GM21737 (cell line): ENCODE measurements around the gene NPAS3.

Experiments used
- ATAC-seq: cut with Tn5 transposase; IDR thresholded peaks from one replicate; pipeline ENCODE4 v1.9.1; 2021; ENCODE audit warnings: mild to moderate bottlenecking, moderate library complexity; ENCODE audit not compliant: unreplicated experiment

The NPAS3 gene

DNA sequence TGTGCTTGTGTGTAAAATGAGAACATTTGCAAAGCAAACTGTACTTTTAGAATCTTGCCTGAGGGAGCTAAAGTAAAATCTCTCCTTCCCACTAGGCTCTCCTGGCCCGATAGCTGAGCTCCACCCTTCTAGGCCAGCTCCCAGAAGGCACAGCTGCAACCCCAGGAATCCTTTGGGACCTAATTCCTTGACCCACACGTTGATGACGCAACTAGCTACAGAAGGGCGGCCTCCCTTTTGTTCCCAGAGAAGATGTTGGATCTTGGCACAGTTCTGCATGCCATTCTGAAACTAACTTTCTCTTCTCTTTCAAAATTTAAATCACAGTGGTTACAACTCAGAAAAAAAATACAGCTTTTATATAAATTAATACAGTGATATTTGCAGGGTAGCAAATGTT, 744.1 kb downstream of the NPAS3 start:
- ATAC-seq = no peak

DNA sequence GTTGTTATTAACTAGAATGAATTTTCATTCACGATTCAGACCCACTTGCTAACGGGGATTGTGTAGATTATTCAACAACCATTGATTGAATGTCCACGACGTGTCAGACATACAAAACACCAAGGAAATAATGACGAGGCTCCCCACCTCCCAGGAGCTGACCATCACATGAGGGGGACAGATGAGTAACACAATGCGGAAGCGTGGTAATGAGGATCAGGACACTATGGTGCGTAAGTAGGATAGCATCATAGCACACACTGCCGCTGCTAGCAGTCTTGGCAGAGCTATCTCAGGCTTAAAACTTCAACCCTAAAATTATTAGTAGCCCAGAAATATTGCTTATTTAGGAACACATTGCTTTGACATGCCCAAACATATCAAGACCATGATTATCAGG, 746.3 kb downstream of the NPAS3 start:
- no peak for ATAC-seq

- ATAC-seq = no peak
These were observed 747.0 kb downstream of the NPAS3 start for GRCh38 chr14:33685698-33686097.

GRCh38 chr14:33686218-33686617, 747.5 kb downstream of the NPAS3 start:
- no peak for ATAC-seq

DNA sequence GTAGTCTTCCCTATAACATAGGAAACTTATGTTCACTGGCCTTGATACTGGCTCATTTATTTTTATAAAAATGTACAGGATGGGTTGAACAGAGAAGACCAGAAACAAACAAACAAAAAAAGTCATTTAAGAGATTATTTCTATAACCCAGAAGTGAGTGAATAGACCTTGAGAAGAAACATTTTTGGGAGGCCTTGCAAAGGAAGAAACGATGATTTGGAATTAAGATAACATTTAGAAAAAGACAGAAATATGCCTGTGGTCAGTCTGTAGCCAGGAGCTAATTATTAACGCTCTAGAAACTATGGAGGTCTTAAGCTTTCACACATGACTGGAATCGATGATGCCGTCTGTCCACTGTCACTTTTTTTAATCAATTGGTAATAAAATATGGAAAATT, 748.2 kb downstream of the NPAS3 start:
- ATAC-seq = no peak

DNA sequence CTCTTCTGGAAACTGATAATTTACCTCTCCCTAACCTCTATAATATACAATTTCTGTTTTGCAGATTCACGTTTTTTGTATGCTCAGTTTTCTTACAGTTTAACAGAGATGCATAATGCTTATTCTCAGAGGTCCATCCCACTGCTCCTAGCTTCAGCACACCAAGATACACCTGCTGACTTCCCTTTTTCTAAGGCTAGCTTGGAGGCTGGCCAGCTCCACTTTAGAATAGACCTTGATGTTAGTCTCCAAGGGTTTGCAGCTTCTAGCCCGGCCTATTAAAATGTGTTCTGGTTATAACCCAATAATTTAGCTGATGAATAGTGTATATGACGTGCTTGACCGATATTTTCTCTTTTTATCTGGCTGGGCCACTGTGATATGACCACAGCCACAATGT, 751.0 kb downstream of the NPAS3 start:
- no peak for ATAC-seq

DNA sequence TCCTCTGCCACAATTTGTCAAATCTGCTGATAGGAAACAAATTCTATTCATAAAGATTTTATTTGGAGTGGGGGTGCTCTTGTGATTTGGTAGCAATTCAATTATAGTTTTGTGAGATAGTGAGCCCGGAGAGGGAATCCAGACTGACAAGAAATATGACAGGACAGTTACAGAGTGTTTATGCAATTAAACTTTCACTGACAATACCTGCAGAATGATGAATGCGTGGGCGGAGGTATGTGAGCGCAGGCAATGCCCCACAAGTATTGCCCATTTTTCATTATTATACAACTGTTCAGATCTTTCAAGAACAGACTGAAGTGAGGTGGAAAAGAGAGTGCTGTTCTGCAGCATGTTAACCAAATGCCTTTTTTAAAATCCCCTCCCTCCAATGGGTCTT, 753.2 kb downstream of the NPAS3 start:
- ATAC-seq = no peak

DNA sequence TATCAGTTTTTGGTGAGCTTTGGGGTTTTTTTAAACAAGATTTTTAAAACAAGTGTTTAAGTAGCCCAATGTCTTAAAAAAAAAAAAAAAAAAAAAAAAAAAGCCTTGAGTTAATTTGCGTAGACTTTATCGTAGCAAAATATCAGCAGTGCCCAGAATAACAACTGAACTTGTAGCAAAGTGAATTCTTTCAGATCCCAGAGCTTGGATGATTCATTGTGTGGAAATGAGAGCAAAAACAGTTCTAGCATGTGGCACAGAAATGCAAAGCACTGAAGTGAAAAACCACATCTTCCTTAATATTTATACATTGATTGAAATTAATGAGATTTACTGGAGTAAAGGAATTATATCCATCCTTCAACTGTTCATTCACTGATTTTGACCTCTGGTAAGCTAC, 754.1 kb downstream of the NPAS3 start:
- ATAC-seq = no peak

DNA sequence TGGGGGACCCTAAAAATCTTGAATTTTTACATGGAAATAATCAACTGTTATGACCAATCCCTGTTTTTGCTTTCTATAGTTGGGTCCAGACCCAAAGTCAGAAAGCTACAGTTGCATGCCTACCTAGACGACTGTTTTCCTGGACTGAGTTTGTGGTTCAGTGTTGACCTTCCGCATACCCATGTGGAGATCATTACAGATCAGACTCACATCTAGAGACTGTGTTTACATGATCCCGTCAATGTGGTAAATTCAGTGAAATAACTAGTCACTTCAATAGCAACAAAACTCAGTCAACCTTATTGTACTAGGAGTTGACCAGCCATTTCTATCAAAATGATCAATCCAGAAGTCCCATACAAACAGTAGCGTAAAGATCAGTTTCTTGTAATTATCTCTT, 754.6 kb downstream of the NPAS3 start:
- ATAC-seq = no peak

GRCh38 chr14:33696165-33696564, 757.5 kb downstream of the NPAS3 start:
- ATAC-seq = no peak

GRCh38 chr14:33699300-33699983, 760.8 kb downstream of the NPAS3 start:
- no peak for ATAC-seq

DNA sequence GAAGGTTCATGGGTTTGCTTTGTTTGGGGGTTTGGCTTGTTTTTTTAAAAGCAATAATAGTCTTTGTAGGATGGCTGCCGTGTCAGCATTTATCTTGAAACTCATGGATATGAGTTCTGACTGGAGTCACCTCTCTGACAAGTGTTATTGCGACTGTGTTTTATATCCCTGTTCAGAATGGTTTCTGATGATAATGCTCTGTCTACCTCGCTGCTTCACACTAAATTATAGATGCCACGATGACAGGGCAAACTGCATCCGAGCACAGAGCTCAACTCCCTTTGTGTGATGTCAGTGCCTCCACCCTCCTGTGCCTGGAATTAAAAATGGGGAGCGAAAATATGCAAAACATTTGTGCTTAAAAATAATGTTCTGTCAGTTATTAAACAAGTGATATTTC, 761.4 kb downstream of the NPAS3 start:
- ATAC-seq = no peak

DNA sequence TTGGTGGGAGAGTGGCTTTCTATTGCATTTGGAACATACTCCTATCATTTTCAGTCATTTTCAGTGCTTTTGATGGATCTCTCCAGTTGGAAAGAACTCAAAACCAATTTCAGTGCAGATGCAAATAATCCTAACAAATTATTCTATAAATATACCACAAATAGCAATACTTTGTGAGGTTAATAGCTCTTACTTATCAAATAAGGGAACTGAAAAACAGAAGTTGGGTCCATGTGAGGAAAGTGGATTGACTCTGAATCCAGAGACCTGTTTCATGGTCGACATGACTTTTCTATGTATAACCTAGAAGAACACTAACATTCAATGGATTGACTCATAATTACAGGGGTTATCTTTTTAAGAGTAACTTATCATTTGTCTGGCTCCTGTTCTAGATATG, 763.6 kb downstream of the NPAS3 start:
- no peak for ATAC-seq

DNA sequence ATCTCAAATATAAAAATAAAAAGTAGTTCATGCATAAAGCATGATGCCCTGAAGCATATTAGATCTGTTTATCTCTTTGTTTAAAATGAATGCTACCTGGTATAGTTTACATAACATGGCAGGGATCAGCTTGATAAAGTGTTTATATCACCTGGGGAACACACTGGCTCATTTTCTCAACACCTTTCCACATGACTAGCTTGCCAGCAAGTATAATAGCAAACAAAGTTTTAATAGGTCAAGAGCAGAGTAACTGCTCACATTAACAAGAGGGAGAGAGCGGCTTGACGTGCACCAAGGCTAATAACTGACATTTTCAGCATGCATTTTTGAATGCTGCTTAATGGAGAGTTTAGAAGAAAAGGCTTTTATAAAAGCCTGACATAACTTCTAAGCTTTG, 765.8 kb downstream of the NPAS3 start:
- no peak for ATAC-seq

- no peak for ATAC-seq
These were observed 766.8 kb downstream of the NPAS3 start for GRCh38 chr14:33705490-33705889.

DNA sequence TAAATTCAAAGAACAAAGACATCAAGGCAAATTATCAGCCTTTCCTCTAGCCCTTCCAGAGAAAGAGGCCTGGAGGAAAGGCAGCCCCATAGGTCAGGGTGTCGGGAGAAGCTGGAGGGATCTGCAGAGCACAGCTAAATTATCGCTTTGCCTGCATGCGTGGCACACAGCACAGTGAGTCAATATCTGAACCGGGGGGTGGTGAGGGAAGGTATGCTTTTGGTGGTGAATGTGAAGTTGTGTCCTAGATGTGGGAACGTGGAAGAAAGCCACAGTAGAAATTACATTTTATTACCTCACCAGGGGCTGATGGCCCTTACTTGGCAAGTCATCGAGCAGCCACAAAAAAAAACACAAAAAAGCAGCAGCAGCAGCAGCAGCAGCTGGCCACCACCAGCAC, 769.0 kb downstream of the NPAS3 start:
- ATAC-seq = no peak

GRCh38 chr14:33709283-33709682, 770.6 kb downstream of the NPAS3 start:
- no peak for ATAC-seq

GRCh38 chr14:33709711-33710110, 771.0 kb downstream of the NPAS3 start:
- no peak for ATAC-seq

DNA sequence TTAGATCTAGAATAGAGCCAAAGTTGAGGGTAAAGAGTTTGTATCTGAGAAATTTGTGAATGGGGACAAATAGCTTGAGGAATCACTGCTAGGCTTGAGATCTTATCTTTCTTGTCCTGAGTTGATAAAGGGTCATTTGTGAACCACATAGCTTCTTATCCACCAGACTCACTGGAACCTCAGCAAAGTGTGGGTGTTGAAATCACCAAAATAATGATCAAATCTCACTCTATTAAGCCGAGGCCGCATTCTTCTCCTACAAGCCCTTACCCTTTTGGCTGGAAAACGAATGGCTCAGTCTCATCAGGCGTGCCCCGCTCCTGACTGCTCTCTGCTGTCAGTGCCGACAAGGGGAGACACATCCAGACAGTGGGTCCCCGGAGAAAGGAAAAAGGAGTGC, 771.6 kb downstream of the NPAS3 start:
- ATAC-seq = no peak

DNA sequence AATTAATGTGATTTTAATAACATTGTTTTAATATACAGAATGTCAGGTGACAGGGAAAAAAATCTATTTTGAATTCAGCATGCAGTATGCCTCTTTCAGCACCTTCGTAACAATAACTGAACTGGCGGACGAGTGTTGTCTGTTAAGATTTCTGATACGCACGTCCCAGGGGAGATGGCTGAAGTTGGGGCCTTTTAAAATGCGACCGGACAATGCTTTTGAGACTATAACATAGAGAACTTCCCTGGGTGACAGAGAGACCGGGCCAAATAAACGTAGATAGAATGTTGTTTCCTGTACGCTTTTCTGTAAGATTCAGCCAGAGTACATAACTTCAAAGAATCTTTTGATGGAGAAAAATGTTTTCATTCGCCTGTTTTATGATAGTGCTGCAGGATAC, 772.5 kb downstream of the NPAS3 start:
- ATAC-seq = no peak

DNA sequence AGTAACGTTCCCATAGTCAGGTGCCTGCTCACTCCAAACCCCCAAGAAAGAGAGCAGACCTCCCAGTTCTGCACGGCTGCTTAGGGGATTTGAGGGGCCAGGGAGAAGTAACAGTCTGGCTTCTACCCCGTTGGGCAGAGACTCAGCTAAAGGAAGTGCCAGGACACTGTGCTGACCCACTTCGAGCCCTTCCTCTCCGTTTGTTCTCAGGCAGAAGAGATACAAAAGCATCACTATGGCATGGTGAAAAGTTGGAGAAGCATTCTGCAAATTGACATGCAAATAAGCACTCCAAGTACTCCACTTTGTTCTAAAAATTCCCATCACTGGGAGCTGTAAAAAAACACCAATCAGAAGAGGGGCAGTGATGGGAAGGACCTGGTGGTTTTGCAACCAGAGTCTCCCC, 773.1 kb downstream of the NPAS3 start:
- ATAC-seq = no peak

- ATAC-seq = no peak
These were observed 776.0 kb downstream of the NPAS3 start for GRCh38 chr14:33714527-33715226.

DNA sequence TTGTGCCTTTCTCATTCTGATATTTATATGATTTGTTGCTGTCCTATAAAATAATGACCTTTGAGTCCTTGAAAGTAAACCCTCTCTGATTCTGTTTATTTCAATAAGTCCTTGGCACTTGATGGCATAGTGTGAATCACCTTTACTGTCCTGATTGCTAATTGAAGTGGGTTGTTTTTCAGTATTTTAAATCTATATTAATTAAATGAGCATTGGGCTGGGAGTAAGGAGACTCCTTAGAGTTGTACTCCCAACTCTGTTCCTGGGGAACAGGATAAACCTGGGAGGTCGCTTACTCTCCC, 776.5 kb downstream of the NPAS3 start:
- ATAC-seq = no peak
